OCI-LY7 (cell line): ENCODE data around the gene CTNNA3. TPM values are rescaled to one million over a fixed set of nuclear protein-coding genes. Genes with fewer than 3 reads are reported as not detected.

Experiments
- Bru-seq: library from RNA; stranded (reverse); fragments of 400-500 nt; gene quantifications from one replicate; lab custom pipeline; 2021; lab: Mats Ljungman, UMichigan
- BruChase-seq, 2 experiments: library from RNA; stranded (reverse); fragments of 400-500 nt; gene quantifications; one replicate each; lab custom pipeline; 2021; lab: Mats Ljungman, UMichigan
- BruUV-seq: library from RNA; stranded (reverse); fragments of 400-500 nt; replicated peaks from 2 replicates; lab custom pipeline; 2021; lab: Mats Ljungman, UMichigan
- CTCF ChIA-PET: fragments of 300-600 bp; sonication (Branson Sonifier 250); formaldehyde crosslinking; loops from one replicate; lab custom pipeline; 2022; ENCODE audit warnings: antibody characterized with exemption; ENCODE audit not compliant: unreplicated experiment; lab: Charles Lee
- POLR2A ChIA-PET: fragments of 300-600 bp; sonication (Branson Sonifier 250); formaldehyde crosslinking; loops from one replicate; lab custom pipeline; 2022; ENCODE audit warnings: antibody characterized with exemption; lab: Charles Lee
- DNase-seq: peaks from one replicate; pipeline ENCODE4 v3.0.0-alpha.2; 2015; ENCODE audit warnings: low spot score
- H2AFZ ChIP-seq: fragments of 200-600 bp; sonication (generic), shearing (Covaris generic); 2 replicates; pipeline ENCODE4 v1.6.1; 2014; ENCODE audit warnings: mild to moderate bottlenecking, antibody characterized with exemption, low read length, moderate library complexity
- H3K27ac ChIP-seq: fragments of 200-600 bp; sonication (generic); 2 replicates; pipeline ENCODE4 v1.5.1; 2014; ENCODE audit warnings: mixed run types, low read depth, mild to moderate bottlenecking, moderate library complexity, low read length, inconsistent platforms; ENCODE audit not compliant: poor library complexity, severe bottlenecking
- H3K36me3 ChIP-seq: fragments of 200-600 bp; sonication (generic); 2 replicates; pipeline ENCODE4 v1.6.1; 2014; ENCODE audit warnings: mild to moderate bottlenecking, antibody characterized with exemption, low read length, moderate library complexity, mixed read lengths; ENCODE audit not compliant: insufficient read depth
- H3K4me1 ChIP-seq: fragments of 200-600 bp; sonication (generic); 2 replicates; pipeline ENCODE4 v1.5.1; 2014; ENCODE audit warnings: mild to moderate bottlenecking, low read length; ENCODE audit not compliant: insufficient read depth, poor library complexity, severe bottlenecking
- H3K4me2 ChIP-seq: fragments of 200-600 bp; sonication (generic); 2 replicates; pipeline ENCODE4 v1.6.1; 2014; ENCODE audit warnings: mild to moderate bottlenecking, low read length
- H3K4me3 ChIP-seq: fragments of 200-600 bp; sonication (generic); 2 replicates; pipeline ENCODE4 v1.5.1; 2014; ENCODE audit warnings: mild to moderate bottlenecking, low read depth, low read length; ENCODE audit not compliant: poor library complexity, severe bottlenecking
- H3K79me2 ChIP-seq: fragments of 200-600 bp; sonication (generic); 2 replicates; pipeline ENCODE4 v1.6.1; 2016; ENCODE audit warnings: low read depth, mild to moderate bottlenecking, low read length, moderate library complexity, mixed read lengths; ENCODE audit not compliant: insufficient read depth
- H3K9me2 ChIP-seq: fragments of 200-600 bp; sonication (generic); 2 replicates; pipeline ENCODE4 v1.6.1; 2016; ENCODE audit warnings: mild to moderate bottlenecking, low read length, mixed read lengths; ENCODE audit not compliant: insufficient read depth
- H3K9me3 ChIP-seq: fragments of 200-600 bp; sonication (generic); 2 replicates; pipeline ENCODE4 v1.6.1; 2014; ENCODE audit warnings: mild to moderate bottlenecking, mixed run types, low read length, mixed read lengths
- H4K20me1 ChIP-seq: fragments of 200-600 bp; sonication (generic); 2 replicates; pipeline ENCODE4 v1.6.1; 2014; ENCODE audit warnings: mild to moderate bottlenecking, antibody characterized with exemption, low read length, moderate library complexity, mixed read lengths; ENCODE audit not compliant: insufficient read depth
- CTCF ChIP-seq: fragments of 200-600 bp; sonication (generic); conservative IDR thresholded peaks from 2 replicates; pipeline ENCODE4 v1.5.1; 2014; ENCODE audit warnings: mild to moderate bottlenecking, antibody characterized with exemption, low read length, moderate library complexity, mixed read lengths
- EZH2phosphoT487 ChIP-seq: fragments of 200-600 bp; sonication (generic); IDR thresholded peaks from 2 replicates; pipeline ENCODE4 v1.6.1; 2018; ENCODE audit warnings: low read depth, borderline replicate concordance, mild to moderate bottlenecking, mixed run types, antibody characterized with exemption, low read length, moderate library complexity, mixed read lengths
- intact Hi-C: fragments of 100-400 bp; cut with micrococcal nuclease; formaldehyde crosslinking; loops from one replicate; pipeline ENCODE4 v1.10.0; 2022; ENCODE audit not compliant: unreplicated experiment
- long read RNA-seq: library from polyadenylated mRNA; stranded (forward); transcript quantifications from one replicate; pipeline ENCODE4 v2.0.0, GENCODE V29; 2022
- total RNA-seq, 2 experiments: library from RNA; depleted of rRNA in 1 of 2; stranded (reverse); fragments of >200 nt in 1 of 2; shearing (Covaris generic) in 1 of 2; gene quantifications; 2 replicates each; pipeline ENCODE4 v1.2.3, GENCODE V29; 2014 to 2022

The CTNNA3 gene
- total RNA-seq (2014; rRNA removed; shearing (Covaris generic)) (not detected in 2 replicates), total RNA-seq (2022) (0.68 TPM in 1 of 2 replicates, not detected in the other), Bru-seq, nascent RNA (percentile 16 among the genes with signal in this experiment), BruChase-seq, experiment 1, labeled RNA remaining after a 6-hour chase (percentile 17 among the genes with signal in this experiment), BruChase-seq, experiment 2, labeled RNA remaining after a 2-hour chase (percentile 21 among the genes with signal in this experiment)
- long read RNA-seq, result 0 reads

GRCh38 chr10:67696029-67696428 lies at the start of gene CTNNA3:
Gene CTNNA3 (minus strand): TSS chr10:67696195.
- POLR2A ChIA-PET, result interaction anchor here (0.6 to 3.2 kb wide), 8 partner anchors 34 to 85 kb away, joined by 3 to 46 read pairs (median 4); no protein-coding TSS in a partner anchor
- H3K4me3 ChIP-seq, result no peak within 1 kb of the TSS
- peak within 1 kb of the TSS; percentile 47 for H3K4me2 ChIP-seq
- no peak for TF ChIP-seq CTCF
- TF ChIP-seq EZH2phosphoT487, result no peak
- H2AFZ ChIP-seq, result peak within 1 kb of the TSS; percentile 56
- no peaks in the 10 kb centered on the region for H3K9me3 ChIP-seq
- no peak for DNase-seq
- peaks cover 23% of the 10 kb centered on the region for H3K4me1 ChIP-seq
- H3K9me2 ChIP-seq, result no peaks in the 10 kb centered on the region
- no TSS peak for BruUV-seq
- intact Hi-C loops, result no loop called here
- CTCF ChIA-PET, result interaction anchor here (2.9 kb wide), 1 partner anchor 83 kb away, joined by 44 read pairs; no protein-coding TSS in a partner anchor
- no peaks in the 10 kb centered on the region for H3K79me2 ChIP-seq
- H3K27ac ChIP-seq, result no peak within 1 kb of the TSS
- no peaks in the 10 kb centered on the region for H4K20me1 ChIP-seq
- no peaks in the 10 kb centered on the region for H3K36me3 ChIP-seq

DNA sequence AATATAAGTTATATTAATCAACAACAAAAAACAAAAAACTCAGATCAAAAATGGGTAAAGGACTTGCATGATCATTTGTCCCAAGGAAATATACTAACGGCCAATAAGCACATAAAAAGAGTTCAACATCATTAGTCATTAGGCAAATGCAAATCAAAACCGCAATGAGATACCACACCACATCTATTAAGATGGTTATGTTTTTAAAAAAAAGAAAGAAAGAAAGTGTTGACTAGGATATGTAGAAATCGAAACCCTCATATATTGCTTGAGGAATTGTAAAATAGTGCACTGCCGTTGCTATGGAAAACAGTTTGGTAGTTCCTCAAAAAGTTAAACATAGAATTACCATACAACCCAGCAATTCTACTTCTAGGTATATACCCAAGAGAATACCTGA lies 39.4 kb upstream of the CTNNA3 start:
- Histone ChIP-seq H3K27ac (no peak overlapping the region), H3K4me3 (no peak overlapping the region), H3K4me2 (0 out of 2 replicates have a peak overlapping the region, but pooled peaks have one; percentile 2), H3K36me3 (no peaks in the 10 kb centered on the region), H2AFZ (peak overlapping the region; percentile 26; the same call in 1 of the 2 replicates), H3K9me3 (no peaks in the 10 kb centered on the region), H3K79me2 (no peaks in the 10 kb centered on the region), H3K4me1 (peaks cover 26% of the 10 kb centered on the region), H4K20me1 (no peaks in the 10 kb centered on the region), H3K9me2 (no peaks in the 10 kb centered on the region)
- no peak for DNase-seq
- no TSS peak for BruUV-seq
- no peak for TF ChIP-seq CTCF
- TF ChIP-seq EZH2phosphoT487, result no peak
- intact Hi-C loops, result no loop called here
- CTCF ChIA-PET, result no interaction called here
- POLR2A ChIA-PET, result no interaction called here

DNA sequence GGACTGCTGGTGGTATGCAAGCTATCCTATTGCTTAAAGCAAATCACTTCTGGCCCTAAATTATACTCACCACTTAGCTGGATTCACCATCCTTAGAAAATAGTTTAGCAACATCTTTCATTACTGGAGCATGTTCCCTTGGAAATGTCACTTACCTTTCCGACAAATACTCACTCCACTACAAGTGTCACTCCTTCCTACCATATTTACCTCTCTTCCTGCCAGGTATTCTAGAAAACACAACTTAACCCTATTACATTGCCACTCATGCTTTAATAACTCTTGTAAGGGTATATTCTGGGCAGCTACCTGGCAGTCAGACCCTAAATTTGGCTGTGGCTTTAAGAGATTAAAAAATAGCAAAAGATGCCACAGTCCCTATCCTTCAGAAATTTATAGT lies 37.5 kb upstream of the CTNNA3 start:
- Histone ChIP-seq H3K27ac (no peak overlapping the region), H3K9me3 (no peaks in the 10 kb centered on the region), H2AFZ (no peak overlapping the region), H3K36me3 (no peaks in the 10 kb centered on the region), H4K20me1 (no peaks in the 10 kb centered on the region), H3K79me2 (no peaks in the 10 kb centered on the region), H3K9me2 (no peaks in the 10 kb centered on the region), H3K4me3 (no peak overlapping the region), H3K4me1 (peaks cover 26% of the 10 kb centered on the region), H3K4me2 (no peak overlapping the region)
- ChIA-PET CTCF (no interaction called here), POLR2A (interaction anchor here (0.7 to 0.9 kb wide), 2 partner anchors 40 to 1098 kb away, joined by 3 read pairs; no protein-coding TSS in a partner anchor)
- TF ChIP-seq EZH2phosphoT487 (no peak), CTCF (no peak)
- DNase-seq, result no peak
- BruUV-seq, result no TSS peak
- intact Hi-C loops, result no loop called here
